ENCODE measurements around the gene IGF2BP3.

The IGF2BP3 gene

GRCh38 chr7:23294549-23295400 is 175.5 kb downstream of the IGF2BP3 start:
- DNase-seq (ENCODE audit: low spot score), result no peak

GRCh38 chr7:23293500-23294073 is 176.7 kb downstream of the IGF2BP3 start:
- no peak for DNase-seq (ENCODE audit: low spot score)

GRCh38 chr7:23292623-23293022 is 177.7 kb downstream of the IGF2BP3 start:
- DNase-seq (ENCODE audit: low spot score), result no peak

GRCh38 chr7:23291957-23292560 is 178.2 kb downstream of the IGF2BP3 start:
- DNase-seq (ENCODE audit: low spot score), result no peak

GRCh38 chr7:23290993-23291392 is 179.3 kb downstream of the IGF2BP3 start:
- no peak for DNase-seq (ENCODE audit: low spot score)

- no peak for DNase-seq (ENCODE audit: low spot score)
Measured at GRCh38 chr7:23287612-23288011, 182.7 kb downstream of the IGF2BP3 start.

GRCh38 chr7:23285657-23286646 is 184.3 kb downstream of the IGF2BP3 start:
- DNase-seq (ENCODE audit: low spot score), result no peak

GRCh38 chr7:23284871-23285270 is 185.4 kb downstream of the IGF2BP3 start:
- DNase-seq (ENCODE audit: low spot score), result no peak

- DNase-seq (ENCODE audit: low spot score), result no peak
Measured at GRCh38 chr7:23283086-23283485, 187.2 kb downstream of the IGF2BP3 start.

- DNase-seq (ENCODE audit: low spot score), result no peak
Measured at GRCh38 chr7:23279819-23280525, 190.3 kb downstream of the IGF2BP3 start.

- DNase-seq (ENCODE audit: low spot score), result peak; percentile 72
Measured at GRCh38 chr7:23277359-23277989, 192.8 kb downstream of the IGF2BP3 start.

GRCh38 chr7:23276947-23277346 is 193.3 kb downstream of the IGF2BP3 start:
- DNase-seq (ENCODE audit: low spot score), result no peak

GRCh38 chr7:23276376-23276775 is 193.9 kb downstream of the IGF2BP3 start:
- peak; percentile 21 for DNase-seq (ENCODE audit: low spot score)

- DNase-seq (ENCODE audit: low spot score), result no peak
Measured at GRCh38 chr7:23275912-23276311, 194.4 kb downstream of the IGF2BP3 start.

- DNase-seq (ENCODE audit: low spot score), result peak; percentile 96
Measured at GRCh38 chr7:23273141-23273599, 197.1 kb downstream of the IGF2BP3 start.

GRCh38 chr7:23272275-23272674 is 198.0 kb downstream of the IGF2BP3 start:
- no peak for DNase-seq (ENCODE audit: low spot score)

GRCh38 chr7:23268746-23269145 is 201.5 kb downstream of the IGF2BP3 start:
- no peak for DNase-seq (ENCODE audit: low spot score)

- no peak for DNase-seq (ENCODE audit: low spot score)
Measured at GRCh38 chr7:23268167-23268566, 202.1 kb downstream of the IGF2BP3 start.

GRCh38 chr7:23267357-23267756 is 202.9 kb downstream of the IGF2BP3 start:
- no peak for DNase-seq (ENCODE audit: low spot score)

- DNase-seq (ENCODE audit: low spot score), result no peak
Measured at GRCh38 chr7:23266918-23267317, 203.4 kb downstream of the IGF2BP3 start.

Data from SW480 (cell line).